PC-9 (cell line): ENCODE results near the gene E2F3.

ENCODE experiments used
- EZH2 ChIP-seq: fragments of 200-600 bp; sonication (generic); IDR thresholded peaks from 2 replicates; pipeline ENCODE4 v1.8.0; 2017; ENCODE audit warnings: antibody characterized with exemption, low read depth
- TF ChIP-seq, protein P1 (sequence below): fragments of 200-600 bp; sonication (generic); conservative IDR thresholded peaks from 2 replicates; pipeline ENCODE4 v1.6.1; 2017; ENCODE audit warnings: mixed run types, antibody characterized with exemption, mild to moderate bottlenecking, moderate library complexity

DNA sequence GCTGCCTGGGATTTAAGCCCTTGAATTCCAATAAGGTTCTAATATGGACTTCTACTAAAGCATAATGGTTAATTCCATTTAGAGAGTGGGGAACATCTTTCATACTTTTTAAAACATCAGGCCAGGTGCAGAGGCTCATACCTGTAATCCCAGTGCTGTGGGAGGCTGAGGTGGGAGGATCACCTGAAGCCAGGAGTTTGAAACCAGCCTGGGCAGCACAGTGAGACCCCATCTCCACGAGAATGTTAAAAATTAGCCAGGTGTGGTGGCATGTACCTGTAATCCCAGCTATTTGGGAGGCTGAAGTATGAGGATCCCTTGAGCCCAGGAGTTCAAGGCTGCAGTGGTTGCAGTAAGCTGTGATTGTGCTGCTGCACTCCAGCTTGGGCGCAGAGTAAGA is 35.0 kb downstream of the E2F3 start:
- TF ChIP-seq EZH2, result no peak
- TF ChIP-seq, protein P1, sequence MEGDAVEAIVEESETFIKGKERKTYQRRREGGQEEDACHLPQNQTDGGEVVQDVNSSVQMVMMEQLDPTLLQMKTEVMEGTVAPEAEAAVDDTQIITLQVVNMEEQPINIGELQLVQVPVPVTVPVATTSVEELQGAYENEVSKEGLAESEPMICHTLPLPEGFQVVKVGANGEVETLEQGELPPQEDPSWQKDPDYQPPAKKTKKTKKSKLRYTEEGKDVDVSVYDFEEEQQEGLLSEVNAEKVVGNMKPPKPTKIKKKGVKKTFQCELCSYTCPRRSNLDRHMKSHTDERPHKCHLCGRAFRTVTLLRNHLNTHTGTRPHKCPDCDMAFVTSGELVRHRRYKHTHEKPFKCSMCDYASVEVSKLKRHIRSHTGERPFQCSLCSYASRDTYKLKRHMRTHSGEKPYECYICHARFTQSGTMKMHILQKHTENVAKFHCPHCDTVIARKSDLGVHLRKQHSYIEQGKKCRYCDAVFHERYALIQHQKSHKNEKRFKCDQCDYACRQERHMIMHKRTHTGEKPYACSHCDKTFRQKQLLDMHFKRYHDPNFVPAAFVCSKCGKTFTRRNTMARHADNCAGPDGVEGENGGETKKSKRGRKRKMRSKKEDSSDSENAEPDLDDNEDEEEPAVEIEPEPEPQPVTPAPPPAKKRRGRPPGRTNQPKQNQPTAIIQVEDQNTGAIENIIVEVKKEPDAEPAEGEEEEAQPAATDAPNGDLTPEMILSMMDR, result no peak
